Esophagus squamous epithelium (tissue), 4 donors: ENCODE measurements around the gene ARHGEF33.

Source experiments
- CTCF ChIP-seq, 6 experiments: fragments of 450-650 bp in 4 of 6; fragments of 200-600 bp in 2 of 6; sonication (generic) in 2 of 6; IDR thresholded peaks; one replicate each; pipeline ENCODE4 v1.5.1; 2016 to 2019; ENCODE audit warnings: antibody characterized with exemption in 6 of 6, mild to moderate bottlenecking in 4 of 6, moderate library complexity in 4 of 6
- POLR2A ChIP-seq, 4 donors: fragments of 450-650 bp; IDR thresholded peaks; one replicate each; pipeline ENCODE4 v1.6.1; 2017; ENCODE audit warnings: antibody characterized with exemption in 4 of 4, mild to moderate bottlenecking in 4 of 4, moderate library complexity in 3 of 4

GRCh38 chr2:38947241-38948239 lies 57.9 kb downstream of the ARHGEF33 start:
- TF ChIP-seq CTCF (IDR thresholded peaks at IDR 0.05) (peak in 5 of 6 experiments; percentile 56 to 66 (median 63)), POLR2A (IDR thresholded peaks at IDR 0.05) (no peak)
